HepG2 (cell line): Measurements from ENCODE around the gene NFKBIA. TPM values are rescaled to one million over a fixed set of nuclear protein-coding genes. Genes with fewer than 3 reads are reported as not detected.

Source experiments
- CREM ChIP-seq, 2 experiments: sonication (generic) in 1 of 2; formaldehyde crosslinking in 1 of 2; IDR thresholded peaks; 2 replicates each; pipeline versions ENCODE4 v1.4.0 to v1.6.1; 2016 to 2020; ENCODE audit warnings: antibody characterized with exemption in 1 of 2, mild to moderate bottlenecking in 1 of 2, missing genetic modification reagents in 1 of 2
- FOSL1 ChIP-seq: sonication (generic); formaldehyde crosslinking; IDR thresholded peaks from 2 replicates; pipeline ENCODE4 v1.9.0; 2021; ENCODE audit warnings: missing genetic modification reagents, borderline replicate concordance
- GABPA ChIP-seq, 2 experiments: IDR thresholded peaks; 2 replicates each; pipeline ENCODE4 v1.6.1; 2011 to 2016; ENCODE audit warnings: low read depth in 2 of 2, low read length in 1 of 2, missing biosample characterization in 1 of 2, missing genetic modification characterization in 1 of 2
- HMGXB4 ChIP-seq, 2 experiments: sonication (generic) in 1 of 2; formaldehyde crosslinking in 1 of 2; IDR thresholded peaks; 2 replicates each; pipeline versions ENCODE4 v1.4.0 to v1.6.1; 2018 to 2020; ENCODE audit warnings: missing genetic modification reagents in 2 of 2, borderline replicate concordance in 1 of 2, low read depth in 1 of 2, mild to moderate bottlenecking in 1 of 2, missing biosample characterization in 1 of 2
- HNF4A ChIP-seq: sonication (generic); formaldehyde crosslinking; IDR thresholded peaks from 2 replicates; pipeline ENCODE4 v1.4.0; 2020; ENCODE audit warnings: missing genetic modification reagents
- MAFK ChIP-seq, 2 experiments: IDR thresholded peaks in 1 of 2; conservative IDR thresholded peaks in 1 of 2; 2 replicates each; pipeline ENCODE4 v1.6.1; 2011; ENCODE audit warnings: improper control_type of control experiment in 2 of 2, low read length in 2 of 2
- NRL ChIP-seq: sonication (generic); formaldehyde crosslinking; IDR thresholded peaks from 2 replicates; pipeline ENCODE4 v1.5.0; 2020; ENCODE audit warnings: missing genetic modification reagents, mild to moderate bottlenecking, moderate library complexity, borderline replicate concordance
- SIX4 ChIP-seq: sonication (generic); formaldehyde crosslinking; IDR thresholded peaks from 2 replicates; pipeline ENCODE4 v1.4.0; 2020; ENCODE audit warnings: missing genetic modification reagents
- SNAPC4 ChIP-seq: sonication (generic); formaldehyde crosslinking; IDR thresholded peaks from 2 replicates; pipeline ENCODE4 v1.4.0; 2020; ENCODE audit warnings: mild to moderate bottlenecking, missing genetic modification reagents
- SSRP1 ChIP-seq: IDR thresholded peaks from 2 replicates; pipeline ENCODE4 v1.6.1; 2016; ENCODE audit warnings: control low read depth
- TCF7 ChIP-seq: sonication (generic); IDR thresholded peaks from 2 replicates; pipeline ENCODE4 v1.6.1; 2016; ENCODE audit warnings: antibody characterized with exemption, low read depth
- U2AF1 ChIP-seq: fragments of 200-400 bp; formaldehyde crosslinking; optimal IDR thresholded peaks from 2 replicates; pipeline ENCODE3; 2017; ENCODE audit warnings: mild to moderate bottlenecking, low read depth, low read length
- WIZ ChIP-seq: sonication (generic); formaldehyde crosslinking; IDR thresholded peaks from 2 replicates; pipeline ENCODE4 v1.5.1; 2020; ENCODE audit warnings: mild to moderate bottlenecking, missing genetic modification reagents
- ZBTB37 ChIP-seq: sonication (generic); formaldehyde crosslinking; IDR thresholded peaks from 2 replicates; pipeline ENCODE4 v1.4.0; 2020; ENCODE audit warnings: mild to moderate bottlenecking, missing genetic modification reagents
- ZNF234 ChIP-seq: sonication (generic); formaldehyde crosslinking; conservative IDR thresholded peaks from 2 replicates; pipeline ENCODE4 v1.5.1; 2020; ENCODE audit warnings: mild to moderate bottlenecking, missing genetic modification reagents
- ZNF3 ChIP-seq: IDR thresholded peaks from 2 replicates; pipeline ENCODE4 v1.7.0; 2017; ENCODE audit warnings: inconsistent platforms
- ZNF556 ChIP-seq: sonication (generic); formaldehyde crosslinking; IDR thresholded peaks from 2 replicates; pipeline ENCODE4 v1.4.0; 2020; ENCODE audit warnings: mild to moderate bottlenecking, missing genetic modification reagents, borderline replicate concordance
- ZNF577 ChIP-seq: sonication (generic); formaldehyde crosslinking; IDR thresholded peaks from 2 replicates; pipeline ENCODE4 v1.4.0; 2020; ENCODE audit warnings: mild to moderate bottlenecking, low read depth, missing genetic modification reagents, borderline replicate concordance
- ZNF747 ChIP-seq: sonication (generic); formaldehyde crosslinking; IDR thresholded peaks from 2 replicates; pipeline ENCODE4 v1.8.1; 2023; ENCODE audit warnings: missing genetic modification reagents, mild to moderate bottlenecking, borderline replicate concordance
- ZNF788 ChIP-seq: sonication (generic); formaldehyde crosslinking; IDR thresholded peaks from 2 replicates; pipeline ENCODE4 v1.5.0; 2020; ENCODE audit warnings: mild to moderate bottlenecking, missing genetic modification reagents, borderline replicate concordance
- polyA plus RNA-seq, 8 experiments: library from polyadenylated mRNA; depleted of rRNA in 3 of 8; stranded (reverse) in 7 of 8; unstranded in 1 of 8; fragments of >200 nt; fragmentation: Illumina TruSeq in 4 of 8; extraction: Trizol in 4 of 8; gene quantifications; 2 replicates each; pipeline versions ENCODE4 v1.2.1 to v1.2.3, GENCODE V29; 2011 to 2016; ENCODE audit warnings: low read depth in 4 of 8, missing spikeins in 1 of 8, mixed read lengths in 1 of 8; ENCODE audit not compliant: insufficient read depth in 1 of 8
- total RNA-seq, 5 experiments: library from RNA; depleted of rRNA; stranded (reverse); fragments of >200 nt; fragmentation: Illumina TruSeq; extraction: Trizol; gene quantifications; 2 replicates each; pipeline ENCODE4 v1.2.3, GENCODE V29; 2016; ENCODE audit warnings: low read depth in 1 of 5

Gene NFKBIA
- total and polyA plus RNA-seq, 2 of the 13 experiments (the other 11 are each of a cell fraction or from before 2014, with no cell fraction given), result 197 to 319 TPM

- TF ChIP-seq SSRP1 (CRISPR knock-in tag), result peak; percentile 95
- TF ChIP-seq MAFK (conservative IDR thresholded peaks at IDR 0.05 in 1 of 2, IDR thresholded peaks at IDR 0.05 in 1 of 2; ENCODE audit: low read length in 2 of 2), result no peak
- peak; percentile 72; the same call in 1 of the 2 replicates for TF ChIP-seq TCF7
- TF ChIP-seq FOSL1 (CRISPR knock-in tag), result peak; percentile 63
- TF ChIP-seq SNAPC4, result peak; percentile 97
- TF ChIP-seq ZNF747, result peak; percentile 99
- TF ChIP-seq ZNF577 (CRISPR knock-in tag), result peak; percentile 93; the same call in 1 of the 2 replicates
- no peak for TF ChIP-seq GABPA (IDR thresholded peaks at IDR 0.05; ENCODE audit: low read depth, low read length)
- no peak for TF ChIP-seq GABPA (CRISPR knock-in tag; IDR thresholded peaks at IDR 0.05; ENCODE audit: low read depth)
- peak; percentile 98 for TF ChIP-seq ZNF234 (CRISPR knock-in tag)
- peak in 1 of 2 experiments; percentile 95; a peak in 2 of 4 replicates for TF ChIP-seq HMGXB4 (CRISPR knock-in tag; IDR thresholded peaks at IDR 0.05; ENCODE audit: borderline replicate concordance in 1 of 2, low read depth in 1 of 2)
- peak; percentile 99 for TF ChIP-seq NRL
- no peak; the same call in 1 of the 2 replicates for TF ChIP-seq ZNF556 (CRISPR knock-in tag)
- TF ChIP-seq SIX4, result peak; percentile 88; the same call in 1 of the 2 replicates
- TF ChIP-seq ZNF788 (CRISPR knock-in tag), result peak; percentile 99
- TF ChIP-seq WIZ (CRISPR knock-in tag), result peak; percentile 91
- TF ChIP-seq HNF4A (CRISPR knock-in tag), result peak; percentile 80
- TF ChIP-seq ZBTB37 (CRISPR knock-in tag), result peak; percentile 92
- TF ChIP-seq ZNF3 (CRISPR knock-in tag), result peak; percentile 72; the same call in 1 of the 2 replicates
- TF ChIP-seq CREM (IDR thresholded peaks at IDR 0.05), result peak; percentile 74
- no peak for TF ChIP-seq CREM (CRISPR knock-in tag; IDR thresholded peaks at IDR 0.05)
- TF ChIP-seq U2AF1, result peak; percentile 34
Observed at GRCh38 chr14:35403603-35404448, 723 bp downstream of the NFKBIA start (continued).
